K562 (cell line): ENCODE measurements around the gene KMO. TPM values are rescaled to one million over a fixed set of nuclear protein-coding genes. Genes with fewer than 3 reads are reported as not detected.

Source experiments
- ATAC-seq: fragments of 200-7000 bp; cut with Tn5 transposase; 3 replicates; pipeline ENCODE4 v1.9.1; 2020; ENCODE audit warnings: moderate library complexity
- BruUV-seq: library from RNA; stranded (reverse); fragments of 400-500 nt; replicated peaks from 2 replicates; lab custom pipeline; 2021; lab: Mats Ljungman, UMichigan
- CTCF ChIA-PET: fragments of 300-600 bp; formaldehyde crosslinking; extraction: SDS; loops from one replicate; lab custom pipeline; 2021; ENCODE audit warnings: low intra/inter-chr PET ratio; lab: Yijun Ruan, JAX
- POLR2A ChIA-PET: fragments of 300-600, 350-650 bp; sonication (Branson Sonifier 250); formaldehyde crosslinking; extraction: SDS; loops from one replicate; lab custom pipeline; 2021; ENCODE audit warnings: antibody characterized with exemption, inconsistent platforms; lab: Yijun Ruan, JAX
- DNase-seq, 4 experiments: peaks; one replicate each; pipeline versions ENCODE4 v3.0.0 to v3.0.0-alpha.2; 2011 to 2018; ENCODE audit warnings: low spot score in 3 of 4, mixed read lengths in 3 of 4; ENCODE audit errors: extremely low read depth in 1 of 4
- FAIRE-seq: peaks from 2 replicates; lab custom pipeline; 2011; peaks lifted over from hg19 to GRCh38; lab: Jason Lieb, UNC
- H2AFZ ChIP-seq: 2 replicates; pipeline ENCODE4 v1.6.0; 2011; ENCODE audit warnings: low read depth, low read length, control low read depth, inconsistent platforms
- H3K27ac ChIP-seq: fragments of 200-600 bp; 3 replicates; pipeline ENCODE4 v1.8.0; 2011; ENCODE audit warnings: low read depth, mild to moderate bottlenecking, control low read depth, inconsistent platforms, low read length, moderate library complexity, mixed read lengths; ENCODE audit errors: extremely low read depth
- H3K27me3 ChIP-seq, 2 experiments: fragments of 300-600 bp in 1 of 2; 2 replicates in 1 of 2; 3 replicates in 1 of 2; pipeline versions ENCODE4 v1.6.0 to v1.8.0; 2011; ENCODE audit warnings: inconsistent platforms in 2 of 2, low read length in 2 of 2, mild to moderate bottlenecking in 1 of 2, mixed read lengths in 1 of 2, moderate library complexity in 1 of 2; ENCODE audit not compliant: control insufficient read depth in 2 of 2, insufficient read depth in 2 of 2
- H3K36me3 ChIP-seq: fragments of 300-600 bp; 3 replicates; pipeline ENCODE4 v1.8.0; 2011; ENCODE audit warnings: mild to moderate bottlenecking, low read length, inconsistent platforms; ENCODE audit not compliant: control insufficient read depth, insufficient read depth
- H3K4me1 ChIP-seq, 2 experiments: fragments of 200-600 bp in 1 of 2; replicated peaks in 1 of 2; 2 replicates in 1 of 2; 3 replicates in 1 of 2; pipeline versions ENCODE4 v1.5.1 to v1.8.0; 2011; ENCODE audit warnings: inconsistent platforms in 2 of 2, low read length in 2 of 2, mild to moderate bottlenecking in 1 of 2, mixed read lengths in 1 of 2, moderate library complexity in 1 of 2; ENCODE audit not compliant: control insufficient read depth in 2 of 2, insufficient read depth in 2 of 2
- H3K4me2 ChIP-seq: 2 replicates; pipeline ENCODE4 v1.6.1; 2011; ENCODE audit warnings: low read length, control low read depth, inconsistent platforms, mixed read lengths; ENCODE audit not compliant: insufficient read depth
- H3K4me3 ChIP-seq: fragments of 200-600 bp; sonication (generic), shearing (Covaris generic); 2 replicates; pipeline ENCODE4 v1.5.1; 2016; ENCODE audit warnings: control low read depth, inconsistent platforms
- H3K79me2 ChIP-seq: fragments of 200-600 bp; 3 replicates; pipeline ENCODE4 v1.8.0; 2011; ENCODE audit warnings: low read length, inconsistent platforms; ENCODE audit not compliant: control insufficient read depth, insufficient read depth
- H3K9ac ChIP-seq, 2 experiments: 2 replicates each; pipeline versions ENCODE4 v1.6.0 to v1.6.1; 2011; ENCODE audit warnings: low read depth in 2 of 2, low read length in 2 of 2, control low read depth in 1 of 2, inconsistent platforms in 1 of 2, mild to moderate bottlenecking in 1 of 2, mixed read lengths in 1 of 2; ENCODE audit not compliant: insufficient read depth in 1 of 2
- H3K9me1 ChIP-seq: one replicate; pipeline ENCODE4 v1.6.0; 2011; ENCODE audit warnings: inconsistent platforms, mild to moderate bottlenecking, low read length, moderate library complexity; ENCODE audit not compliant: control insufficient read depth, insufficient read depth
- H3K9me3 ChIP-seq: replicated peaks from 2 replicates; pipeline ENCODE4 v1.5.1; 2011; ENCODE audit warnings: low read depth, low read length, inconsistent platforms; ENCODE audit not compliant: control insufficient read depth, insufficient read depth
- H4K20me1 ChIP-seq: replicated peaks from 2 replicates; pipeline ENCODE4 v1.6.1; 2011; ENCODE audit warnings: low read length, inconsistent platforms, mixed read lengths; ENCODE audit not compliant: control insufficient read depth, insufficient read depth
- IFI16 ChIP-seq: fragments of 250-450 bp; sonication (Bioruptor Pico); IDR thresholded peaks from 2 replicates; pipeline ENCODE4 v2.1.2; 2022; ENCODE audit warnings: mild to moderate bottlenecking, inconsistent platforms
- USF1 ChIP-seq: sonication (generic); formaldehyde crosslinking; IDR thresholded peaks from 2 replicates; pipeline ENCODE4 v1.9.0; 2022; ENCODE audit warnings: mild to moderate bottlenecking, missing genetic modification reagents
- ZNF589 ChIP-seq: fragments of 200-800 bp; sonication (Bioruptor generic); IDR thresholded peaks from 2 replicates; pipeline ENCODE4 v1.6.1; 2016; ENCODE audit warnings: low read depth, missing genetic modification characterization, missing compliant biosample characterization
- WGBS: fragments of 100-300 bp; shearing (Covaris generic); methylation state at CpG from one replicate; pipeline ENCODE4 v1.1.6; 2016; ENCODE audit warnings: low coverage, mixed read lengths; ENCODE audit not compliant: insufficient coverage; ENCODE audit errors: missing lambda C conversion rate; 5-methylcytosine and 5-hydroxymethylcytosine counted together
- in situ Hi-C: fragments of 300-500 bp; cut with MboI; formaldehyde crosslinking; loops from 4 replicates; pipeline ENCODE4 v1.15.0; 2018; ENCODE audit warnings: inconsistent platforms, mixed read lengths
- intact Hi-C: fragments of 100-400 bp; cut with micrococcal nuclease; formaldehyde crosslinking; loops from 2 replicates; pipeline ENCODE4 v1.14.2; 2022
- polyA plus RNA-seq, 8 experiments: library from polyadenylated mRNA; depleted of rRNA in 4 of 8; stranded (reverse) in 5 of 8; unstranded in 3 of 8; fragments of >200 nt; fragmentation: Nextera tagmentation in 2 of 8; fragmentation: Illumina TruSeq in 1 of 8; extraction: Ambion mirVana in 2 of 8; extraction: Trizol in 1 of 8; gene quantifications; 2 replicates each; pipeline versions ENCODE4 v1.2.1 to v1.2.3, GENCODE V29; 2011 to 2014; ENCODE audit warnings: inconsistent platforms in 1 of 8, missing spikeins in 1 of 8
- total RNA-seq, 7 experiments: library from RNA; depleted of rRNA in 6 of 7; stranded (reverse); fragments of >200 nt in 6 of 7; fragmentation: Illumina TruSeq in 2 of 7; extraction: Trizol in 2 of 7; gene quantifications; 2 replicates each; pipeline versions ENCODE4 v1.2.1 to v1.2.3, GENCODE V29; 2011 to 2021; ENCODE audit warnings: low replicate concordance in 1 of 7

The KMO gene
- total and polyA plus RNA-seq, 9 of the 15 experiments (the other 6 are each of a cell fraction or from before 2014, with no cell fraction given), result 0.01 to 0.11 (median 0.01) TPM; not detected in 6

GRCh38 chr1:241611736-241612135 is 79.6 kb downstream of the KMO start:
- BruUV-seq, result no TSS peak
- no peak for DNase-seq
- no peaks in the 10 kb centered on the region for H3K79me2 ChIP-seq
- in situ Hi-C loops (loop anchor here (25.0 kb wide), 1 partner anchor 376 kb away; the partner anchor contains the start of gene MAP1LC3C), intact Hi-C loops (loop anchor here (1.0 to 2.0 kb wide), 7 partner anchors 16 to 406 kb away; no protein-coding TSS in a partner anchor)
- H4K20me1 ChIP-seq, result no peaks in the 10 kb centered on the region
- H3K27ac ChIP-seq, result no peak overlapping the region
- H3K9ac ChIP-seq, result no peak overlapping the region; a peak in 1 of 4 replicates
- peak overlapping the region; percentile 51 for H2AFZ ChIP-seq
- ChIA-PET CTCF (interaction anchor here (0.6 to 2.8 kb wide), 5 partner anchors 16 to 405 kb away, joined by 3 to 25 read pairs (median 4); no protein-coding TSS in a partner anchor), POLR2A (interaction anchor here (0.7 to 1.3 kb wide), 3 partner anchors 28 to 342 kb away, joined by 3 to 5 read pairs (median 4); no protein-coding TSS in a partner anchor)
- TF ChIP-seq USF1 (CRISPR knock-in tag) (no peak), ZNF589 (CRISPR knock-in tag) (0 out of 2 replicates have a peak, but pooled peaks have one; percentile 16), IFI16 (CRISPR knock-in tag) (0 out of 2 replicates have a peak, but pooled peaks have one; percentile 0)
- FAIRE-seq, result no peak
- WGBS, result 22% methylated on average over 1 of the region's 1 CpG
- no peaks in the 10 kb centered on the region for H3K9me3 ChIP-seq
- no peaks in the 10 kb centered on the region for H3K36me3 ChIP-seq
- no peak overlapping the region for H3K4me2 ChIP-seq
- no peak overlapping the region for H3K4me3 ChIP-seq
- peaks cover 7 to 24% of the 10 kb centered on the region in 2 experiments for H3K4me1 ChIP-seq
- 0 out of 3 replicates have a peak, but pooled peaks have one; percentile 19 for ATAC-seq
- no peaks in the 10 kb centered on the region for H3K9me1 ChIP-seq
- no peaks in the 10 kb centered on the region for H3K27me3 ChIP-seq
